Prostate gland (tissue), 2 donors: Measurements from ENCODE around the gene IP6K2.
"Not testable (repeated sequence)": the region's sequence is repeated elsewhere in the genome, so short reads cannot be mapped to it uniquely, and the experiment has no call there.

ENCODE experiments used
- POLR2A ChIP-seq: fragments of 450-650 bp; IDR thresholded peaks from one replicate; pipeline ENCODE4 v1.6.1; 2016; ENCODE audit warnings: antibody characterized with exemption, mild to moderate bottlenecking
- TF ChIP-seq, protein P1 (sequence below), 4 experiments: fragments of 200-600 bp in 2 of 4; fragments of 450-650 bp in 2 of 4; sonication (generic) in 2 of 4; IDR thresholded peaks; 1 replicate in 3 of 4; 2 replicates in 1 of 4; pipeline ENCODE4 v1.5.1; 2016 to 2019; ENCODE audit warnings: antibody characterized with exemption in 4 of 4, mild to moderate bottlenecking in 2 of 4, moderate library complexity in 2 of 4

DNA sequence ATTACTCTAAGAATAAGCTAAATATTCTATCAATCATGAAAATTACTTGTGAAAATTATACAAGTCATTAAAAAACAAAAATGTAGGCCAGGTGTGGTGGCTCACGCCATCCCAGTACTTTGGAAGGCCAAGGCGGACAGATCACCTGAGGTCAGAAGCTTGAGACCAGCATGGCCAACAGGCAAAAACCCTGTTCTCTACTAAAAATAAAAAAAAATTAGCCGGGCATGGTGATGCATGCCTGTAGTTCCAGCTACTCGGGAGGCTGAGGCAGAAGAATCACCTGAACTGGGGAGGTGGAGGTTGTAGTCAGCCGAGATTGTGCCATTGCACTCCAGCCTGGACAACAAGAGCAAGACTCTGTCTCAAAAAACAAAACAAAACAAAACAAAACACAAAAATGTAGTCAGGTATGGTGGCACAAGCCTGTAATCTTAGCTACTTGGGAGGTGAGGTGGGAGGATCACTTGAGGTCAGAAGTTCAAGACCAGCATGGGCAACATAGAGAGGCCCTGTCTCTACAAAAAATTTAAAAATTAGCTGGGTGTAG is 43.0 kb upstream of the IP6K2 start:
- TF ChIP-seq, protein P1, sequence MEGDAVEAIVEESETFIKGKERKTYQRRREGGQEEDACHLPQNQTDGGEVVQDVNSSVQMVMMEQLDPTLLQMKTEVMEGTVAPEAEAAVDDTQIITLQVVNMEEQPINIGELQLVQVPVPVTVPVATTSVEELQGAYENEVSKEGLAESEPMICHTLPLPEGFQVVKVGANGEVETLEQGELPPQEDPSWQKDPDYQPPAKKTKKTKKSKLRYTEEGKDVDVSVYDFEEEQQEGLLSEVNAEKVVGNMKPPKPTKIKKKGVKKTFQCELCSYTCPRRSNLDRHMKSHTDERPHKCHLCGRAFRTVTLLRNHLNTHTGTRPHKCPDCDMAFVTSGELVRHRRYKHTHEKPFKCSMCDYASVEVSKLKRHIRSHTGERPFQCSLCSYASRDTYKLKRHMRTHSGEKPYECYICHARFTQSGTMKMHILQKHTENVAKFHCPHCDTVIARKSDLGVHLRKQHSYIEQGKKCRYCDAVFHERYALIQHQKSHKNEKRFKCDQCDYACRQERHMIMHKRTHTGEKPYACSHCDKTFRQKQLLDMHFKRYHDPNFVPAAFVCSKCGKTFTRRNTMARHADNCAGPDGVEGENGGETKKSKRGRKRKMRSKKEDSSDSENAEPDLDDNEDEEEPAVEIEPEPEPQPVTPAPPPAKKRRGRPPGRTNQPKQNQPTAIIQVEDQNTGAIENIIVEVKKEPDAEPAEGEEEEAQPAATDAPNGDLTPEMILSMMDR (IDR thresholded peaks at IDR 0.05) = not testable (repeated sequence)
- not testable (repeated sequence) for TF ChIP-seq POLR2A
